DMS53 treated with DMSO at 0.1 percent for 48 hours (cell line): ENCODE data around the gene BHMT2.

ENCODE experiments used
- DNase-seq: peaks from one replicate; lab custom pipeline; 2025; ENCODE audit not compliant: unreplicated experiment; lab: John Stamatoyannopoulos, UW

The BHMT2 gene, protein sequence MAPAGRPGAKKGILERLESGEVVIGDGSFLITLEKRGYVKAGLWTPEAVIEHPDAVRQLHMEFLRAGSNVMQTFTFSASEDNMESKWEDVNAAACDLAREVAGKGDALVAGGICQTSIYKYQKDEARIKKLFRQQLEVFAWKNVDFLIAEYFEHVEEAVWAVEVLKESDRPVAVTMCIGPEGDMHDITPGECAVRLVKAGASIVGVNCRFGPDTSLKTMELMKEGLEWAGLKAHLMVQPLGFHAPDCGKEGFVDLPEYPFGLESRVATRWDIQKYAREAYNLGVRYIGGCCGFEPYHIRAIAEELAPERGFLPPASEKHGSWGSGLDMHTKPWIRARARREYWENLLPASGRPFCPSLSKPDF

DNA sequence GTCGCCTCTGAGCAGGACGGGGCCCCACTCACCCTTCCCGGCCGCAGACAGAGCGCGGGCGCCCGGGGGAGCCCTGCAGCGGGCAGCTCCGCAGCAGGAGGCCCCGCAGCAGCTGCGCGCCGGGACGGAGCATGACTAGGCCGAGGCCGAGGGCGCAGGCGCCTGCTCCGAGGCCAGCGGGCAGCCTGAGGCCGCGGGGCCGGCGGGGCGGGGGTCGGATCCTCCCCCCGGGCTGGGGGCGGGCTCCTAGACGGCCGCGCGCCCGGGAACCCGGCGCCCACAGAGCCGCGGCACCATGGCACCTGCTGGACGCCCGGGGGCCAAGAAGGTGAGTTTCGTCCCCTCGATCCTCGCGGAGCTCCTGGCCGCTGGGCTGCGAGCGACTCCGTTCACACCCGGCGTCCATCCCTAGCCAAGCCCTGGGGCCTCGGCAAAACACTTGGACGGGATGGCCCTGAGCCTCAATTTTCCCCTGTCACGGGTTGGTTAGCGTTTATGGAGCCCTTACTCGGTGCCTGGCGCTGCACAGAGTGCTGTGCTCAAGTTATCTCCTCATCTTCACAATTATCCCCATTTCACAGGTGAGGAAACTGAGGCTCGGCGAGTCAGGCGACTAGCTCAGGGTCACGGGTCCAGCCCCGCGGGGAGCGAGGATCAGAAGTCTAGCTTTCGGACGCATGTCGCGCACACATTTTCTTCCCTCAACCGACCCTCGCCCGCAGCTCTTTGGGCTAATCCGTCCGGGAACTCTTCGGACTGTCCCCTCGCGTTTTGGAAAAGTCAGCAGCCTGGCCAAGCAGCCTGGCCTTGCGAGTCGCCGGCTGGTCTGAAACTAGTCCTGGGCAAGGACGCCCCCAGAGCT is at the start of gene BHMT2, which contains the start of gene DMGDH:
Gene BHMT2, plus strand, starts transcription at position 280 of the 862 bp plus-strand sequence. Its CDS starts 16 bp downstream, at position 296.
Gene DMGDH, minus strand, starts transcription at position 187 of the 862 bp plus-strand sequence. Its CDS starts 54 bp downstream, at position 133.
- peak; percentile 63 for DNase-seq

DNA sequence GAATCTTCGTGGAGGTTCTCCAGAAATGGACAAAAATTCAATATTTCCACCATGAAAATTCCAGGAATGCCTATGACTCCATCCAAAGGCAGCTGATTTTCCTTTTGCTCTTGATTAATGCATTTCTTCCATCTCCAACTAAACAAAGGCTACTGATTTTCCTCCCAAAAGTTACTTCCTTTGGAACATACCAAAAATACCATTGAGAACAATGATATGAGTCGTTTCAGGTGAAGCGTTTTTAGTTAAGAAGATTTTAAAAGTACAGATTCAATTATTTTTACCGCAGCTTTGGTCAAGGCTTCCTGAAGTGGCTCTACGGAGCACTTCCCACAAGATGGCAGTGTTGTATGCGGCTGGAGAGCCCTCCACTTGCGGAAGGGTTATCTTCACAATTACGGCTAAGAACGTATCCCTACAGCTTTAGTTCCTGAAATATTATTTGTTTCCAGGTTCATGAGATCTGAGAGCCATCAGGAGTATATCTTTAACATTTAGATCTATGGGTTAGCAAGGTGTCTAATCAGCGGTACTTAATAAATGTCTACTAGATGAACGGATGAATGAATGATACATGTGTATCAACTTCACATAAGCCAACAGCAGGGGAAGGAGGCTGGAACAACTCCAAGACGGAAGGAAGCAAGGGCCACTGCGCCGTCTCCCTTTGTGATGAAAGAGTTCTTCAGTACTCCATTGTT is 48.6 kb upstream of the BHMT2 start:
- peak; percentile 61 for DNase-seq

DNA sequence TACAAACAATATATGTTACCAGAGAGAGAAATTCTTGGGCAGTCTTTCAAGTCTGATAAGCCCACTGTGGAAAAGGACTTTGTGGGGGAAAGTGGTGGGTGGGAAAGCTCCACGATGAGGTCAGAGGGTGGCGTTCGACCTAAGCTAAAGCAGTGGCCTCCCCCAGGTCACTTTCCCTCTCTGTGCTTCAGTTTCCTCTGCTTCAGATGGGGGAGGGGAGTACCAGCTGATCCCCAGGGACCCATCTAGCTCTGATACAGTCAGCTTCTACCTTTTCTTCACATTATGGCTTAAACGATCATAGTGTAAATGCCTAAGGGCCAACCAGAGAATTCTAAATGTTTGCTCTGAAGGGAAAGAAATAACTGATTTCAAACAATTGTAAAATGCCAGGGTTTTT is 47.8 kb upstream of the BHMT2 start:
- DNase-seq: no peak

GRCh38 chr5:79022771-79023170 is 46.8 kb upstream of the BHMT2 start:
- DNase-seq: no peak

DNA sequence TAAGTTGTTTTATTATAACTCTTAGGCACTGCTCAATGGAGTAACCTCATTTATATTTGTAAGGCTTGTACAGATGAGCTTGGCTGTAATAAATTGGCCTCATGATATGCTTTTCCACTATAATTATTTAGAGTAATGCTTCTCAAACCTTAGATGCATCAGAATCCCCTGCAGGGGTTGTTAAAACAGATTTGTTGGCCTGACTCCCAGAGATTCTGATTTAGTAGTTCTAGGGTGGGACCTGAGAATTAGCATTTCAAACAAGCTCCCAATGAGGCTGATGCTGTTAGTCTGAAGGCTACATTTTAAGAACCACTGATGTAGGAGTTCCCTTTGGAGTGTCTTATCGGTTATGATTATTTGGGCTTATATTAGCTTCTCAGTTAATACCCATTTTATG is 46.2 kb upstream of the BHMT2 start:
- no peak for DNase-seq

DNA sequence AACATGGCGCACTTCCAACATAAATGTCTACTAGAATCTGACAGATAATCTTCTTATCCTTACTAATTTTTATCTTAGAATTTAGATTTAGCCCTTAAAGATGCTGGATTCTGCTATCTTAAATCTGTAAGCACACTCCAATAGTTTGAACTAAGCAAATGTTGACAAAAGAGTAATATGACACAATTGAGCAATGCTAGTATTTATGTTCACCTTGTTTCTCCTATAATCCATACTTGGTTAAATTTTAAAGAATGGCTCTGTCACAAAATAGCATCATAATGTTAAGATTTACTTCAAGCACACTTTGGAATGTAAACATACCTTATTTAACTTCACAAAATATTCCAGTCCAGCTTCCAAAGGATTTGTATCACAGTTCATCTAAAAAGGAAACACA is 45.6 kb upstream of the BHMT2 start:
- DNase-seq: no peak

- DNase-seq: peak; percentile 54
These were observed 44.5 kb upstream of the BHMT2 start for GRCh38 chr5:79025054-79025472.

DNA sequence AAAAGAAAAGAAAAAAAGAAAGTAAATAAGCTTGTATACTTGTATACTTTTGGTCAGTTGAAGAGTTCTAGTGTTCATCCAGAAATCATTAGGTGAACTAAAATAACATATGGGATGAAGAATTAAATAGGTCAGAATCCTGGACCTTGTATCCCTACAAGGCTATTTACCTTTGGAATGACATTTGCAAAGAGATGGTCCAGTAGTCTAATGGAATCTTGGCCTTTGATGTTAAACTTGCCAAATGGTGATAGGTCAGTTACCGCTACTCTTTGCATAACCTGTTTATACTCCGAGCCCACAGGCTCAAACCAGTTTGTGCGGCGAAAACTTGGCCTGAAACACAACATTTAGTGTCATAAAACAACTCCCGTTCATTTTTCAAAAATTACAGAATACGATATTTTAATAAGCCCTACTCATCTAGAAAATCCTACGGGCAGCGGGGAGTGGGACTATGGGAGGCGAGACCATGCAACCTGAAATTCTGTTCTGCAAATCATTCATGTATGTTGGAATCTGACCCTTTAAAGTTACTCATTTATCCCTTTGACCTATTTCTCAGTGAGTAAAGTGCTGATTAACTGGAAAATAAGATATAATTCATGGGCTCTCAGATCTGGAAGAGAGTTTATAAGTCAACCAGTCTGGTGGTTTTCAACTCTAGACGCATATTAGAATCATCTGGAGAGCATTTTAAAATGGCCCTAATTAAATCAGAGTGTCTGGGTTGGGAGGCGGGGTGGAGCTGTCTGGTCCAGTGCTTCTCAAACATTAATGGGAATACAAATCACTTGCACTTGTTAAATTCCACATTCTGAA is 38.7 kb upstream of the BHMT2 start:
- DNase-seq: no peak

DNA sequence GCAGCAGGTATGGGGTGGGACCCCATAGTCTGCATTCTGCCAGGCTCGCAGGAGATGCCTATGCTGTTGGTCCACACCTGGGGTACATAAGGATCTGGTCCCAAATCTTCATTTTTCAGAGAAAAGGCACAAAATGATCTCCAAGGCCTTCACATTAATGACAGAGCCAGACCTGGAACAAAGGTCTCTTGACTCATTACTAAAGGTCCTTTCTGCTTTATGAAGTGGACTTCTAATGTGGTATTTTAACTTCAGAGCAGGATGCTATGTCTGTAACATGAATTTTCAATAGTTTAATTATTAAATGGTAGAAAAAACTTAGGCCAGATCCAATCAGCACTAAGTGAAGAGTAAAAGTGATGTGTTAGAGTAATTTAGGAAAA is 38.1 kb upstream of the BHMT2 start:
- DNase-seq: no peak

DNA sequence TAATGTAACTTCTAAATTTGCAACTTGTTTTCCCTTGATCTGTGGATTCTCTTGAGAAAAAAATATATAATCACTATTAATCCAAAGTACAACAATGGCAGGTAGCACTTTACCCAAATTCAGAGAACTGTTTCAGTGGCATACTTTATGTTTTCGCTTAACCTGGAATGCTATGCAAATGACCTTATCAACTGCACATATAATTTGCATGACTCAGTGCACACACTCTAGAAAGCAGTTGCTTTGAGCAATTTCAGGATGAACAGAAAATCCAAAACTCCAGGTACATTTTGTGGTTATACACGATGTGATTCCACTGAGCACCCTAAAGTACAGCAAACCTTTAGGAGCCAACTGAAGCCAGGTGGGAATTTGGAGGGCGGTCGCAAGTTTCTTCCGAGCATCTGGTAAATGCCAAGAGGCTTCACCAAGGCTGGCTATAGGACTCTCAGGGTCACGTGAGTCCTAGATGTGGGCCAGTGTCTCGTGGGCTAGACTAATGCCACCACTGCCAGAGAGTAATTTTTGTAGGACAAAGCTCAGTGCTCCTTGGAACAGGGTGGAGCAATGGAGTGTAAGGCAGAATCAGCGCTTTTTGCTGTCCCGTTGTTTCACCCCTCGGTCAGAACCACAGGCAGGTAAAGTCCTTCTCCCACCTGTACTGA is 37.4 kb upstream of the BHMT2 start:
- no peak for DNase-seq

DNA sequence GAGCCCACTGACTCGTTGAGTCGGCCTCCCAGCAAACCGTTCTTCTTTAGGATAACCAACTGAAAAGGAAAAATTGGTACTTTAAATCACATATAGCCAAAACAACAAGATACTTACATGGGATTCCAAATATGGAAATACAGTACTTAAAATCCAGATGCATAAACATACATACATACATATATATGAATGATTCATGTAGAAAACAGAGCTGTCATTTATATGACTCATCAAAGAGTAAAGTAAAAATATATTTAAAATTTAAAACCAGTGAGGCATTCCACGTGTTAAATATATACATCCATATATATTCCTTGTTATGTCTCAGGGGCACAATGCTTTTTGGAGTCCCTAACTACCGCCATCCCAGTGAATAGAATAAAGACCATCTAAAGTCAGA is 36.8 kb upstream of the BHMT2 start:
- DNase-seq: no peak

- DNase-seq: no peak
These were observed 34.3 kb upstream of the BHMT2 start for GRCh38 chr5:79035237-79035636.

DNA sequence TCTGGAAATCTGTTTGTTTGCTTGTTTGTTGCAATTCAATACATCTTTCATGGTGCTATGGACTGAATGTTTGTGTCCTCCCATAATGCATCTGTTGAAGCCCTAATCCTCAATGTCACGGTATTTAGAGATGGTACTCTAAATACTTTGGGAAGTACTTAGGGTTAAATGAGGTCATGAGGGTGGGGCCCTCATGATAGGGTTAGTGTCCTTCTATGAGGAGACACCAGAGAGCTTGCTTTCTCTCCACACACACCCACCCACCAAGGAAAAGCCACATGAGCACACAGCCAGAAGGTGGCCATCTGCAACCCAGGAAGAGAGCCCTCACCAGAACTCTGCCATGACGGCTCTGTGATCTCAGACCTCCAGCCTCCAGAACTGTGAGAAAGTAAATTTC is 32.8 kb upstream of the BHMT2 start:
- no peak for DNase-seq

- no peak for DNase-seq
These were observed 27.4 kb upstream of the BHMT2 start for GRCh38 chr5:79042188-79042587.

- DNase-seq: no peak
These were observed 22.4 kb upstream of the BHMT2 start for GRCh38 chr5:79047199-79047598.

DNA sequence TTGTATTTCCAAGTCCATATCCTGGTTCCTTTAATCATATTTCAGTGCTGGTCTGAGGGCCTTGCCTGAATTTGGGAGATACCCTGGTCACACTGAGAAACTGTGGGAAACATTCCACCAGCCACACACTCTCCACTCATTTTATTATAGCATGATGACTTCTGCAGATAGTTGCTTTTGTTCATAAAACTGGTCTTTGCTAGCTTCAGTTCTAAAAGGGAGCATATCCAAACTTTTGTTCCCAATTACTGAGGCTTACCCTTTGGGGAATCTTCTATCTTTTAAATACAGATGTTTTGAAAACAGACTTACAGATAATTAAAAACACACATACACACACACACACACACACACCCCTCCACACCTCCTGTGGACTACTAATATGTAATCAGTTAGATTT is 21.1 kb upstream of the BHMT2 start:
- DNase-seq: no peak

GRCh38 chr5:79050498-79050897 is 19.1 kb upstream of the BHMT2 start:
- no peak for DNase-seq

DNA sequence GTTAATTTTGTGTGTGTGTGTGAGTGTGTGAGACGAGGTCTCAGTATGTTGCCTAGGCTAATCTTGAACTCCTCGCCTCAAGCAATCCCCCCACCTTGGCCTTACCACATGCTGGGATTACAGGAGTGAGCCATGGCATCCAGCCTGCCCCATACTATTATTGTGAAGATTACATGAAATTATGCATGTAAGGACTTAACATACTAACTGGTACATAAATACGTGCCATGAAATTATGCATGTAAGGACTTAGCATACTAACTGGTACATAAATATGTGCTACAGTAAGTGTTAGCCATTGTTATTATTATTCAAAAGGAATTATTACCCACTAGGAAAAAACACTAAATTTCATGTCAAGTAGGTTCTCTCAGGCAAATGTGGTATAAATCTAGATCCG is 16.2 kb upstream of the BHMT2 start:
- no peak for DNase-seq

DNA sequence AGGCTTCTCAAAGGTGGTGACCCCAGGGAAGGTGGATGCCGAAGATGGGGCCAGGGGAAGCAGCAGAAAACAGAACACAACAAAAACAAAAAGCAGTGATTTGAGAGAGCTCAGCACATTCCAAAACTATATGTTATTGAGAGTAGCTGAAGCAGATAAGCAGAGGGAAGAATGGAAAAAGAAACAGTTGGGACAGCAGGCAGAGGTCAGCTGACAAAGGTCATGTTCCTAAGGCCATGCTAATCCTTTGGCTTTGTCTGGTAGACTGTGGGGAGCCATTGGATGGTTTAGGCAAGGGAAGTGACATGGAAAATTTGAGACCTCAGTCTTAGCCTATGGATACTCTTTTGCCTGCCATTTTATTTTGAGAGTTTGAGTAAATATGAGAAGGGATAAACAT is 14.6 kb upstream of the BHMT2 start:
- DNase-seq: no peak

DNA sequence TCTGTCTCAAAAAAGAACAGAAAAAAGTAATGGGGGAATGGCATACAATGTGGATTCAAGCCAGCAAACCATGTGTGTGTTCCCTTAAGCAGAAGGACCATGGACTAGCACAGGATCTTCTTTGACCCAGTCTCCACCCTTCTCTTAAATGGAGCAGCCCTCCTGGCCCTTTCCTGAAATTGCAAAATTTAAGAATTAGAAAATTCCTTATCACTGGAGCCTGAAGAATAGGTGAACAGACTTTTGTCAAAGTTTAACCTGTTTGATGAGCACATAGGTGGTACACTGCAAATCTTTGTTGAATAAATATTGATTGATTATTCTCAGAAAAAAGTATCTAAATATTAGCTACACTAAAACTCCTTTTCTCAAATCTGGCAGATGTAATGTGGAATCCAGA is 12.7 kb upstream of the BHMT2 start:
- DNase-seq: no peak
